NAMALWA (cell line): Measurements from ENCODE around the gene C16orf96.
A peak's percentile ranks its signal among the peaks of the same experiment; 100 is the strongest.

Source experiments
- DNase-seq: peaks from one replicate; pipeline ENCODE4 v3.0.0-alpha.2; 2015; ENCODE audit warnings: low spot score

C16orf96 gene

GRCh38 chr16:4646773-4647643 lies 90.9 kb downstream of the C16orf96 start:
- no peak for DNase-seq

GRCh38 chr16:4647644-4647980 lies 91.5 kb downstream of the C16orf96 start:
- no peak for DNase-seq

GRCh38 chr16:4648917-4649316 lies 92.8 kb downstream of the C16orf96 start:
- DNase-seq = peak; percentile 20

GRCh38 chr16:4649744-4650442 lies 93.8 kb downstream of the C16orf96 start:
- DNase-seq = no peak
